Suprapubic skin (tissue), 4 donors: Measurements from ENCODE around the gene GPR132. TPM values are rescaled to one million over a fixed set of nuclear protein-coding genes. Genes with fewer than 3 reads are reported as not detected.

ENCODE experiments used
- DNase-seq, 2 donors: peaks; one replicate each; pipeline ENCODE4 v3.0.0-alpha.2; 2019; ENCODE audit warnings: low spot score in 2 of 2
- H3K27ac ChIP-seq: fragments of 200-600 bp; sonication (generic); one replicate; pipeline ENCODE4 v1.5.1; 2019
- H3K27me3 ChIP-seq: fragments of 200-600 bp; sonication (generic); one replicate; pipeline ENCODE4 v1.5.1; 2019
- H3K36me3 ChIP-seq: fragments of 200-600 bp; sonication (generic); one replicate; pipeline ENCODE4 v1.5.1; 2019
- H3K4me1 ChIP-seq: fragments of 200-600 bp; sonication (generic); one replicate; pipeline ENCODE4 v1.5.1; 2019
- H3K4me3 ChIP-seq: fragments of 200-600 bp; sonication (generic); one replicate; pipeline ENCODE4 v1.5.1; 2019; ENCODE audit warnings: mild to moderate bottlenecking
- H3K9me3 ChIP-seq: fragments of 200-600 bp; sonication (generic); one replicate; pipeline ENCODE4 v1.5.1; 2019
- EP300 ChIP-seq: sonication (generic); formaldehyde crosslinking; IDR thresholded peaks from one replicate; pipeline ENCODE4 v1.6.1; 2017; ENCODE audit warnings: antibody characterized with exemption
- POLR2A ChIP-seq, 2 donors: fragments of 450-650 bp; IDR thresholded peaks; one replicate each; pipeline ENCODE4 v1.6.1; 2017; ENCODE audit warnings: antibody characterized with exemption in 2 of 2, mild to moderate bottlenecking in 2 of 2, moderate library complexity in 2 of 2
- POLR2AphosphoS5 ChIP-seq, 3 donors: sonication (generic); formaldehyde crosslinking; IDR thresholded peaks; one replicate each; pipeline ENCODE4 v1.6.1; 2017; ENCODE audit warnings: antibody characterized with exemption in 3 of 3
- WGBS: methylation state at CpG from one replicate; pipeline ENCODE4 v1.1.5; 2018; 5-methylcytosine and 5-hydroxymethylcytosine counted together
- total RNA-seq, 4 donors: library from RNA; depleted of rRNA; stranded (reverse); fragments of >200 nt; gene quantifications; one replicate each; pipeline ENCODE4 v1.1.0, GENCODE V29; 2016
- TF ChIP-seq, protein P1 (sequence below), 2 donors: fragments of 200-600 bp in 1 of 2; fragments of 450-650 bp in 1 of 2; sonication (generic) in 1 of 2; IDR thresholded peaks; one replicate each; pipeline ENCODE4 v1.5.1; 2016 to 2019; ENCODE audit warnings: antibody characterized with exemption in 2 of 2, mild to moderate bottlenecking in 1 of 2, moderate library complexity in 1 of 2

GPR132 gene
- total RNA-seq, 4 donors from 2014 or later: 0.95 to 2.7 (median 1.3) TPM

DNA sequence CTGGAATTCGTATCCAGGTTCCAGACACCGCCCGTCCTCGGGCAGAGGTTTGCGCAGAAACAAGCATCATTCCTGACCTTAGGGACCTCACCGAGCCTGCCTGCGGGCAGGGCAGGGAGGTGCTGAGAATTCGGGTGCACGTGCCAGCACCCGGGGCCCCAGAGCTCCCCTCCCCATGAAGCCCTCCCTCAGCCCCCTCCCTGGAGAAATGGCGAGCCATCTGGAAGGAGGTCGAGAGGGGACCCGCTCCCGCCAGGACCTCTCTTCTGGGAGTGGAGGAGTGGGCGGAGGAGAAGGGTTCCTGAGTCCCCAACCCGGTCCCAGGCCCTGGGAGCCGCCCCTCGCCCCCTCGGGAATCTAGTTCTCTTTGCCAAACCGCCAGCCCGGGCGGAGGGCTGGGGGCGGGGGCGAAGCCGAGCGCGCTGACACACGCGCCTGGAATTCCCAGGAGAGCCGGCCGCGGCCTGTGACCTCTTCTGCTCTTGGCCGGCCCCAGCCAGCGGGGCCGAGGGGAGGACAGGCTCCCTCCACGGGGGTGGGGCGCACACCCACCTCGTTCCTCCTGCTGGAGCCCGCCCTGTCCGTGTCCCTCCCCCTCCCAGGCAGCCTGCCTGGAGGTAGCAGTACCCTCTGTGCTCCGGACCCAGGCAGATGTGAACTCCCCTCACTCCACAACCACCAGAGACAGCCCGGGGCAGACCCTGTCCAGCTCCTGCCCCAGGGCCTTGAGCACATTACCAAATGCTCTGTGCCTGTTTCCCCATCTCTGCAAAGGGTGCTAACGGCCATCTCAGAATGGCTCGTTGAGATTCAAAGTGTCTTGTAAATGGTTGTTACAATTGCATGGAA, 23.0 kb upstream of the GPR132 start:
- H3K27me3 ChIP-seq: peaks cover 2% of the 10 kb centered on the region
- 11% methylated on average over 11 of the region's 44 CpGs for WGBS
- H3K9me3 ChIP-seq: no peaks in the 10 kb centered on the region
- peak overlapping the region; percentile 81 for H3K27ac ChIP-seq
- peak overlapping the region; percentile 54 for H3K4me3 ChIP-seq
- peaks cover 72% of the 10 kb centered on the region for H3K4me1 ChIP-seq
- no peaks in the 10 kb centered on the region for H3K36me3 ChIP-seq
- peak; percentile 78 to 81 for DNase-seq
- no peak for TF ChIP-seq EP300
- TF ChIP-seq POLR2AphosphoS5 (IDR thresholded peaks at IDR 0.05): no peak
- no peak for TF ChIP-seq POLR2A (IDR thresholded peaks at IDR 0.05)
- TF ChIP-seq, protein P1, sequence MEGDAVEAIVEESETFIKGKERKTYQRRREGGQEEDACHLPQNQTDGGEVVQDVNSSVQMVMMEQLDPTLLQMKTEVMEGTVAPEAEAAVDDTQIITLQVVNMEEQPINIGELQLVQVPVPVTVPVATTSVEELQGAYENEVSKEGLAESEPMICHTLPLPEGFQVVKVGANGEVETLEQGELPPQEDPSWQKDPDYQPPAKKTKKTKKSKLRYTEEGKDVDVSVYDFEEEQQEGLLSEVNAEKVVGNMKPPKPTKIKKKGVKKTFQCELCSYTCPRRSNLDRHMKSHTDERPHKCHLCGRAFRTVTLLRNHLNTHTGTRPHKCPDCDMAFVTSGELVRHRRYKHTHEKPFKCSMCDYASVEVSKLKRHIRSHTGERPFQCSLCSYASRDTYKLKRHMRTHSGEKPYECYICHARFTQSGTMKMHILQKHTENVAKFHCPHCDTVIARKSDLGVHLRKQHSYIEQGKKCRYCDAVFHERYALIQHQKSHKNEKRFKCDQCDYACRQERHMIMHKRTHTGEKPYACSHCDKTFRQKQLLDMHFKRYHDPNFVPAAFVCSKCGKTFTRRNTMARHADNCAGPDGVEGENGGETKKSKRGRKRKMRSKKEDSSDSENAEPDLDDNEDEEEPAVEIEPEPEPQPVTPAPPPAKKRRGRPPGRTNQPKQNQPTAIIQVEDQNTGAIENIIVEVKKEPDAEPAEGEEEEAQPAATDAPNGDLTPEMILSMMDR (IDR thresholded peaks at IDR 0.05): no peak

GRCh38 chr14:105087308-105087962, 22.2 kb upstream of the GPR132 start:
- Histone ChIP-seq H3K9me3 (no peaks in the 10 kb centered on the region), H3K27me3 (no peaks in the 10 kb centered on the region), H3K27ac (peak overlapping the region; percentile 81), H3K36me3 (no peaks in the 10 kb centered on the region), H3K4me1 (peaks cover 65% of the 10 kb centered on the region), H3K4me3 (peak overlapping the region; percentile 54)
- TF ChIP-seq EP300 (no peak), POLR2AphosphoS5 (IDR thresholded peaks at IDR 0.05) (no peak), POLR2A (IDR thresholded peaks at IDR 0.05) (no peak)
- TF ChIP-seq, protein P1 (IDR thresholded peaks at IDR 0.05): no peak
- 4% methylated on average over 21 of the region's 60 CpGs for WGBS
- DNase-seq: peak; percentile 74 to 77

- WGBS: no CpG with 5 or more reads among the region's 45 CpGs
- peak overlapping the region; percentile 81 for H3K27ac ChIP-seq
- H3K9me3 ChIP-seq: no peaks in the 10 kb centered on the region
- H3K4me1 ChIP-seq: peaks cover 60% of the 10 kb centered on the region
- no peak for TF ChIP-seq POLR2A (IDR thresholded peaks at IDR 0.05)
- TF ChIP-seq POLR2AphosphoS5 (IDR thresholded peaks at IDR 0.05): no peak
- no peak for TF ChIP-seq EP300
- TF ChIP-seq, protein P1 (IDR thresholded peaks at IDR 0.05): peak; percentile 52 to 85
- DNase-seq: peak; percentile 82 to 87
- no peaks in the 10 kb centered on the region for H3K36me3 ChIP-seq
- H3K4me3 ChIP-seq: peak overlapping the region; percentile 54
- H3K27me3 ChIP-seq: no peaks in the 10 kb centered on the region
These were observed 21.6 kb upstream of the GPR132 start for GRCh38 chr14:105086833-105087307.

GRCh38 chr14:105085766-105086165, 20.5 kb upstream of the GPR132 start:
- TF ChIP-seq EP300 (no peak), POLR2A (IDR thresholded peaks at IDR 0.05) (no peak), POLR2AphosphoS5 (IDR thresholded peaks at IDR 0.05) (no peak)
- TF ChIP-seq, protein P1 (IDR thresholded peaks at IDR 0.05): no peak
- Histone ChIP-seq H3K27me3 (no peaks in the 10 kb centered on the region), H3K27ac (no peak overlapping the region), H3K9me3 (no peaks in the 10 kb centered on the region), H3K4me1 (peaks cover 49% of the 10 kb centered on the region), H3K4me3 (no peak overlapping the region), H3K36me3 (no peaks in the 10 kb centered on the region)
- DNase-seq: peak; percentile 44 to 67
- 81% methylated on average over 2 of the region's 5 CpGs for WGBS
